ENCODE data around the gene CKAP2L.

CKAP2L gene

GRCh38 chr2:112730791-112731190 lies 33.6 kb downstream of the CKAP2L start:
- no peak for DNase-seq (ENCODE audit: extremely low read depth, low read depth)

GRCh38 chr2:112730216-112730615 lies 34.2 kb downstream of the CKAP2L start:
- no peak for DNase-seq (ENCODE audit: extremely low read depth, low read depth)
- TF ChIP-seq, protein P1, sequence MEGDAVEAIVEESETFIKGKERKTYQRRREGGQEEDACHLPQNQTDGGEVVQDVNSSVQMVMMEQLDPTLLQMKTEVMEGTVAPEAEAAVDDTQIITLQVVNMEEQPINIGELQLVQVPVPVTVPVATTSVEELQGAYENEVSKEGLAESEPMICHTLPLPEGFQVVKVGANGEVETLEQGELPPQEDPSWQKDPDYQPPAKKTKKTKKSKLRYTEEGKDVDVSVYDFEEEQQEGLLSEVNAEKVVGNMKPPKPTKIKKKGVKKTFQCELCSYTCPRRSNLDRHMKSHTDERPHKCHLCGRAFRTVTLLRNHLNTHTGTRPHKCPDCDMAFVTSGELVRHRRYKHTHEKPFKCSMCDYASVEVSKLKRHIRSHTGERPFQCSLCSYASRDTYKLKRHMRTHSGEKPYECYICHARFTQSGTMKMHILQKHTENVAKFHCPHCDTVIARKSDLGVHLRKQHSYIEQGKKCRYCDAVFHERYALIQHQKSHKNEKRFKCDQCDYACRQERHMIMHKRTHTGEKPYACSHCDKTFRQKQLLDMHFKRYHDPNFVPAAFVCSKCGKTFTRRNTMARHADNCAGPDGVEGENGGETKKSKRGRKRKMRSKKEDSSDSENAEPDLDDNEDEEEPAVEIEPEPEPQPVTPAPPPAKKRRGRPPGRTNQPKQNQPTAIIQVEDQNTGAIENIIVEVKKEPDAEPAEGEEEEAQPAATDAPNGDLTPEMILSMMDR (IDR thresholded peaks at IDR 0.05; ENCODE audit: low read depth, low read length) = no peak

More at GRCh38 chr2:112730791-112731190, 33.6 kb downstream of the CKAP2L start:
- TF ChIP-seq, protein P1 (IDR thresholded peaks at IDR 0.05; ENCODE audit: low read depth, low read length) = no peak

GRCh38 chr2:112728378-112729175 lies 35.8 kb downstream of the CKAP2L start:
- no peak for DNase-seq (ENCODE audit: extremely low read depth, low read depth)
- TF ChIP-seq, protein P1 (IDR thresholded peaks at IDR 0.05; ENCODE audit: low read depth, low read length) = no peak

DNA sequence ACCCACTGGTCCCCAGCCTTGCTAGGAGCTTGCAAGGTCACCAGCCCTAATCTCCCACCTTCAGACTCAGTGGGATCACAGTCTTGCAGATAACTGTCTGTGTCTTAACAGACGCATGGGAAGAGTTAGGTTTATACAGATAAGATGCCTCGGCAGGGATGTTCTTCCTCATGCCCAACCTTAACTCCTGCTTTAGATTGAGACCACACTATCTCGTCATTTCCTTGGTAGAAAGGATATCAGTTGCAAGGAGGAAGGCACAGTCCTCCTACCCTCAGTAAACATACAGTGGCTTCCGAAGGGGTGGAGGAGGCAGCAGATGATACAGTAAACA lies 36.4 kb downstream of the CKAP2L start:
- TF ChIP-seq, protein P1 (IDR thresholded peaks at IDR 0.05; ENCODE audit: low read depth, low read length) = no peak
- no peak for DNase-seq (ENCODE audit: extremely low read depth, low read depth)

GRCh38 chr2:112727276-112728028 lies 37.0 kb downstream of the CKAP2L start:
- no peak for DNase-seq (ENCODE audit: extremely low read depth, low read depth)
- TF ChIP-seq, protein P1 (IDR thresholded peaks at IDR 0.05; ENCODE audit: low read depth, low read length) = no peak

DNA sequence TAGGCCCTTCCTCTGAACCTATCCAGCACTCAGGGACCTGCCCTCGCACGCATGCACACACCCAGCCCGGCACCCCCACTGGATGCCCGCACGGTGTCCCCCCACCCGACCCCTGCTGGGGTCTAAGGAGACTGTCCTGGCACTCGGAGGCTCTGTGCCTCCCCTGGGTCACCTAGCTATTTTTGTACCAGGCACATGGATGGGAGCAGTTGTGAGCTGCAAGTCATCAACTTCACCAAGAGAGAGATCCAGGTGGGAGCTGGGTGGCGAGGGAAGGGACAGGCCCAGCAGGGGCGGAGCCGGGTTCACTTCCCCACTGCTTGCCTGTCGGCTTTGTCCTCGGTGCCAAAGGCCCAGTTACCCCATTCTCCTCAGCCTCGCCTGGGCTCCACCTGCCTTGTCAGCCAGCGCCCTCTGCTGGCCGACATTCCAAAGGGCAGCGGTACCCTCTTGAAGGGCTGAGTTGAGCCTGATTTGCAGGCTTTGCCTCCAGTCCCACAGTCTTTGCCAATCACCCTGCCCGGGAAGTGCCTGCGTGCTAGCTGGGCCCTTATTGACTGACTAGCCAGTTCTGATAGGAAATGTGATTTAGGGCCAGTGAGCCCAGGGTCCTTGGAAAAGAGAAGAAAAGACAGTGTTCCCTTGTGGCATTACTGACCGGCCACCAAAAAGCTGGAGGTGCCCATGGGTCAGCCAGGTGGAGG lies 37.8 kb downstream of the CKAP2L start:
- TF ChIP-seq, protein P1 (IDR thresholded peaks at IDR 0.05; ENCODE audit: low read depth, low read length) = peak; percentile 96
- peak; percentile 82 for DNase-seq (ENCODE audit: extremely low read depth, low read depth)

All from AG09319 (cell line).